C4-2B (cell line): ENCODE measurements around the gene SH3BP5.

Source experiments
- H3K27ac ChIP-seq: fragments of 450-650 bp; 2 replicates; pipeline ENCODE4 v1.5.1; 2017
- CTCF ChIP-seq: fragments of 450-650 bp; conservative IDR thresholded peaks from 2 replicates; pipeline ENCODE4 v1.5.1; 2017; ENCODE audit warnings: mild to moderate bottlenecking
- ZFX ChIP-seq: fragments of 450-650 bp; IDR thresholded peaks from 2 replicates; pipeline ENCODE4 v1.6.1; 2017

Gene SH3BP5

GRCh38 chr3:15321349-15321748 lies 11.0 kb downstream of the SH3BP5 start:
- TF ChIP-seq ZFX (no peak), CTCF (no peak)
- H3K27ac ChIP-seq: no peak overlapping the region

GRCh38 chr3:15319575-15319974 lies 12.8 kb downstream of the SH3BP5 start:
- H3K27ac ChIP-seq: no peak overlapping the region
- TF ChIP-seq CTCF (no peak), ZFX (no peak)

- H3K27ac ChIP-seq: no peak overlapping the region
- TF ChIP-seq ZFX (no peak), CTCF (no peak)
These were observed 13.2 kb downstream of the SH3BP5 start for GRCh38 chr3:15319136-15319535.

- TF ChIP-seq CTCF (no peak), ZFX (no peak)
- no peak overlapping the region for H3K27ac ChIP-seq
These were observed 13.7 kb downstream of the SH3BP5 start for GRCh38 chr3:15318661-15319060.

- no peak overlapping the region for H3K27ac ChIP-seq
- TF ChIP-seq ZFX (no peak), CTCF (no peak)
These were observed 15.4 kb downstream of the SH3BP5 start for GRCh38 chr3:15316998-15317435.

- H3K27ac ChIP-seq: no peak overlapping the region
- TF ChIP-seq ZFX: no peak
- no peak for TF ChIP-seq CTCF
These were observed 17.4 kb downstream of the SH3BP5 start for GRCh38 chr3:15315003-15315402.

- TF ChIP-seq CTCF (no peak), ZFX (no peak)
- no peak overlapping the region for H3K27ac ChIP-seq
These were observed 18.1 kb downstream of the SH3BP5 start for GRCh38 chr3:15314276-15314675.
